RWPE1 (cell line): Measurements from ENCODE around the gene KCNMA1.

ENCODE experiments used
- CTCF ChIA-PET: fragments of 350-600 bp; sonication (Branson Sonifier 250); formaldehyde crosslinking; extraction: SDS; loops from one replicate; lab custom pipeline; 2021; lab: Yijun Ruan, JAX
- POLR2A ChIA-PET: fragments of 400-600 bp; formaldehyde crosslinking; extraction: SDS; loops from one replicate; lab custom pipeline; 2020; ENCODE audit warnings: antibody characterized with exemption; ENCODE audit not compliant: low non-redundant PET; lab: Yijun Ruan, JAX
- DNase-seq: peaks from one replicate; pipeline ENCODE4 v3.0.0; 2012; ENCODE audit warnings: low spot score
- H3K27ac ChIP-seq: fragments of 450-650 bp; 2 replicates; pipeline ENCODE4 v1.5.1; 2017
- CTCF ChIP-seq: fragments of 450-650 bp; conservative IDR thresholded peaks from 2 replicates; pipeline ENCODE4 v1.5.1; 2017; ENCODE audit warnings: low read depth, mild to moderate bottlenecking

KCNMA1 gene

DNA sequence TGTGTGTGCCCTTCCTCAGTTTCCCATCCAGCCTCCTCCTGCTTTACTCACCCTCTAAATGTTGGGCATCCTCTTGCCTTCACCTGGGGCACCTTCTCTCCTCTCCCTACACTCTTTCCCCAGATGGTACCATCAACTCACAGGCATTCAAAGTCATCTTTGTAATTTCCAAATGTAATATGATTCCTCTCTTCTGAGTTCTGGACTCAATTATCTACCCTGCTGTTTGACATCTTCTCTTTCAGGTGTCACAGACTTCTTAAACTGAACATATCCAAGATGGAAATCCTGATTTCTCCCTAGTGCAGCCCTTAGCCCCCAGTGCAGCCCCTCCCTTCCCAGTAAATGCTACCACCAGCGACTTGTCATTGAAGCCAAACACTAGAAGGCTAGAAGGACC is 422.8 kb downstream of the KCNMA1 start:
- CTCF ChIA-PET: interaction anchor here (0.6 kb wide), 1 partner anchor 865 kb away, joined by 3 read pairs; no protein-coding TSS in a partner anchor
- DNase-seq: no peak
- no peak for TF ChIP-seq CTCF
- POLR2A ChIA-PET: no interaction called here
- H3K27ac ChIP-seq: no peak overlapping the region

DNA sequence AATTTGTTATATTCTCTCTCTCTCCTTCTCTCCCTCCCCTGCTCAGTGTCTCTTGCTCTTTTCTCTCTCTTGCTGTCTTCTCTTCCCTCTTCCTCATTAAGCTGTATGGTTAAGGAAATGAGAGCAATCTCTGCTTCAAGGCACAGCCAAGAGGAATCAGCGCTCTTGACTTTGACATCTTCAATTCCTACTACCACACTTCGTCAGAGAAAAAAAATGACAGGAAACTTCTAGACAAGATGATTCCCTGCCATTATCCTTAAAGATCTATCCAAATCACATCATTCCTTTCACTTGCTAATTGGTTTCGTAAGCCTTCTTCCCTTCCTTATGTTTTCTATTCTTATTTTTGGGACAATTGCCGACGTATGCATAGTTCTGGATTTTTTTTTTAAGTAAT is 425.0 kb downstream of the KCNMA1 start:
- no peak overlapping the region for H3K27ac ChIP-seq
- ChIA-PET CTCF (no interaction called here), POLR2A (no interaction called here)
- TF ChIP-seq CTCF: no peak
- DNase-seq: no peak

DNA sequence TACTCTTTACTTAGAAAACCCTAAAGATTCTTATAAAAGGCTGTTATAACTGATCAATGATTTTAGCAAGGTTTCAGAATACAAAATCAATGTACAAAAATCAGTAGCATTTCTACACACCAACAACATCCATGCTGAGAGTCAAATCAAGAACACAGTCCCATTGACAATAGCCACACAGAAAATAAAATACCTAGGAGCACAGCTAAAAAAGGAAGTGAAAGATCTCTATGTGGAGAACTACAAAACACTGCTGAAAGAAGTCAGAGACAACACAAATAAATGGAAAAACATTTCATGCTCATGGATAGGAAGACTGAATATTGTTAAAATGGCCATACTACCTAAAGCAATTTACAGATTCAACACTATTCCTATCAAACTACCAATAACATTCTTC is 427.0 kb downstream of the KCNMA1 start:
- POLR2A ChIA-PET: no interaction called here
- no peak for DNase-seq
- CTCF ChIA-PET: no interaction called here
- no peak overlapping the region for H3K27ac ChIP-seq
- TF ChIP-seq CTCF: no peak

DNA sequence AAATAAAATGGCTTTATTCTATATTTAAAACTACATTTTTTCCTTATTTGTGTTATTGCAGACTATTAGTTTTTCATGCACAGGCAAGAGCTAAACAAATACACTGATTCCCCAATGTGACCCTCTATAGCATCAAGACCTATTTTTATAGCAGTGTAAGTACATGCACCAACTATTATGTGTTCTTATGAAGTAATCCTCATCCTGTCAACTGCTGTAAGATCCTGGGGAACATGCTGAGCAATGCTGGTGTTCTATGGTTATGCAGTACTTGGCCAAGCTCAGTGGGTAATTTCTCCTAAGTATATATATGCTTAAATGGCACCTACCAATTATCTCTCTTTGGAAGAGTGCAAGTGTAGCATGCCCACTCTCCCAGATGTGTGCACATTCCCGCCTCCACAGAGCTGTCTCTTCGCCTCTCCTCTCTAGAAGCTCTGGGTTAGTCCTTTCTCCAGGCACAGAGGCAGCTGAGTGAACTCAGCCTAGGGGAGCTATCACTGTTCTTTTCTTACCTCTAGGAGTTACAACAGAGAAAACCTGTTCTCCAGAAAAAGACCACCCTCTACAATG is 428.8 kb downstream of the KCNMA1 start:
- ChIA-PET POLR2A (no interaction called here), CTCF (interaction anchor here (1.0 kb wide), 1 partner anchor 35 kb away, joined by 3 read pairs; no protein-coding TSS in a partner anchor)
- no peak overlapping the region for H3K27ac ChIP-seq
- no peak for TF ChIP-seq CTCF
- no peak for DNase-seq

- H3K27ac ChIP-seq: no peak overlapping the region
- POLR2A ChIA-PET: no interaction called here
- TF ChIP-seq CTCF: no peak
- no peak for DNase-seq
- CTCF ChIA-PET: interaction anchor here (1.0 kb wide), 1 partner anchor 34 kb away, joined by 3 read pairs; no protein-coding TSS in a partner anchor
Observed at GRCh38 chr10:77207828-77208185, 429.8 kb downstream of the KCNMA1 start.

- POLR2A ChIA-PET: no interaction called here
- no peak overlapping the region for H3K27ac ChIP-seq
- CTCF ChIA-PET: interaction anchor here (0.6 kb wide), 1 partner anchor 317 kb away, joined by 3 read pairs; no protein-coding TSS in a partner anchor
- no peak for DNase-seq
- no peak for TF ChIP-seq CTCF
Observed at GRCh38 chr10:77207182-77207827, 430.3 kb downstream of the KCNMA1 start.
